GM21576 (cell line): Measurements from ENCODE around the gene SMTNL1.

ENCODE experiments used
- ATAC-seq: cut with Tn5 transposase; IDR thresholded peaks from one replicate; pipeline ENCODE4 v1.9.1; 2021; ENCODE audit warnings: mild to moderate bottlenecking, moderate library complexity; ENCODE audit not compliant: unreplicated experiment

SMTNL1 gene

DNA sequence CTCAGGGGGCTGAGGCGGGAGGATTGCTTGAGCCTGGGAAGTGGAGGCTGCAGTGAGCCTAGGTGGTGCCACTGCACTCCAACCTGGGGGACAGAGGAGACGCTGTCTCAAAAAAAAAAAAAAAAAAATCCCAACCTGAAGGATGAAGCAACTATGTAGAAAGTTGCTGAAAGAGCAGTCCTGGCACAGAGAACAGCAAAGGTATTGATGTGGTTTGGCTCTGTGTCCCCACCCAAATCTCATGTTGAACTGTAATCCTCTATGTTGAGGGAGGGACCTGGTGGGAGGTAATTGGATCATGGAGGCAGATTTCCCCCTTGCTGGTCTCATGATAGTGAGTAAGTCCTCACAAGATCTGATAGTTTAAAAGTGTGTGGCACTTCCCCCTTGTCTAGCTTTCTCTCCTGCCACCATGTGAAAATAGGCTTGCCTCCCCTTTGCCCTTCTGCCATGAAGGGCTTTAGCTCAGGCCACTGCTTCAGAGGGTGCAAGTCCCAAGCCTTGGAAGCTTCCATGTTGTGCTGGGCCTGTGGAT lies 49.4 kb downstream of the SMTNL1 start:
- no peak for ATAC-seq

DNA sequence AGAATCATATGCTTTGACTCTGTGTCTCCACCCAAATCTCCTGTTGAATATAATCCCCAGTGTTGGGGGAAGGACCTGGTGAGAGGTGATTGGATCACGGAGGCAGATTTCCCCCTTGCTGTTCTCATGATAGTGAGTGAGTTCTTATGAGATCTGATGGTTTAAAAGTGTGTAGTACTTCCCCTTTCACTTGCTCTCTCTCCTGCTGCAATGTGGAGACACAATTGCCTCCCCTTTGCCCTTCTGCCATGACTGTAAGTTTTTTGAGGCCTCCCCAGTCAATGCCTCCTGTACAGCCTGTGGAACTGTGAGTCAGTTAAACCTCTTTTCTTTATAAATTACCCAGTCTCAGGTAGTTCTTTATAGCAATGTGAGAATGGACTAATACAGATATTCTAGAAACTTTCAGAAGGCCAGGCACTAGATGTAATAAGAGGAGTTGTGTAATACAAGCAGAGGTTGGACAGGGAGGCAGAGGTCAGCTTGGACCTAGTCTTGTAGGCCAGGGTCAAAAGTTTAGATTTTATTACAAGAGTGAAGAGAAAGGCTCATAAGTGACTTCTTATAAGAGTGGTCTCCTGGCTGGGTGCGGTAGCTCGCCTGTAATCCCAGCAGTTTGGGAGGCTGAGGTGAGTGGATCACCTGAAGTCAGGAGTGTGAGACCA lies 50.8 kb downstream of the SMTNL1 start:
- no peak for ATAC-seq

DNA sequence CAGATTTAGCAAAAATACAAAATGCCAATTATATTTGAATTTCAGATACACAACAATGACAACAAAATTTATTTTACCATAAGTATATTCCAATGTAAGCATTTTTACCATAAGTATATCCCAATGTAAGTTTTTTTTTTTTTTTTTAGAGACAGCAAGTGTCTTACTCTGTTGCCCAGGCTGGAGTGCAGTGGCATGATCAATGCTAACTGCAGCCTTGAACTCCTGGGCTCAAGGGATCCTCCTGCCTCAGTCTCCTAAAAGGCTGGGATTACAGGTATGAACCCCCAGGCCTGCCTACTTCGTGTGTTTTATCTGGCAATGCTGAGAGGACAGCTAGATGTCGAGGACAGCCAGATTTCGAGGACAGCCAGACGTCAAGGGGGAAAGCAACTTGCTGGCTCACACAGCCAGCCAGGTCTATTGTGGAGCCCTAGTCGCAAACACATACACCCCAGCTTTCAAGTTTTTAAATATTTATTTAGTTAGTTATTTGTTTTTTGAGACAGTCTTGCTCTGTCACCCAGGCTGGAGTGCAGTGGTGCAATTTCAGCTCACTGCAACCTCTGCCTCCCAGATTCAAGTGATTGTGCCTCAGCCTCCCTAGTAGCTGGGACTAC lies 59.0 kb downstream of the SMTNL1 start:
- no peak for ATAC-seq

DNA sequence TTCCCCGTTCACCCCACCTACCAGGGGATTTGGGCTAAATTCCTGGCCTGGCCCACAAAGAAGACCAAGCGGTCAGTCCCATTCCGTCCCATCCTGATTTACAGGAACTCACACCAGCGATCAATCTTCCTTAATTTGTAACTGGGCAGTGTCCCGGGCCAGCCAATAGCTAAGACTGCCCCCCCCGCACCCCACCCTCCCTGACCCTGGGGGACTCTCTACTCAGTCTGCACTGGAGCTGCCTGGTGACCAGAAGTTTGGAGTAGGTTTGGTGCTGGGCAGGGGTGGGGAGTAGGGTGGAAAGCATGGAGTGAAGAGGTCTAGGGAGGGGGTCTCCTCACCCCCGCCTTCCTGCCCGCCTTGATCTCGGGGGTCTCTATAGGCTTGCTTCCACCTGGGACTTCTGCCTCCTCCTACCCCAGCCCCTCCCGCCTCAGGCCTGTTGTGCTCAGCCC lies 60.1 kb downstream of the SMTNL1 start, which contains the start of gene SERPING1:
Gene SERPING1, plus strand, starts transcription at position 225 of the 455 bp plus-strand sequence. CDS start 586 bp downstream, outside the sequence.
- no peak for ATAC-seq

GRCh38 chr11:57597916-57598830 lies 60.8 kb downstream of the SMTNL1 start:
- ATAC-seq = no peak

DNA sequence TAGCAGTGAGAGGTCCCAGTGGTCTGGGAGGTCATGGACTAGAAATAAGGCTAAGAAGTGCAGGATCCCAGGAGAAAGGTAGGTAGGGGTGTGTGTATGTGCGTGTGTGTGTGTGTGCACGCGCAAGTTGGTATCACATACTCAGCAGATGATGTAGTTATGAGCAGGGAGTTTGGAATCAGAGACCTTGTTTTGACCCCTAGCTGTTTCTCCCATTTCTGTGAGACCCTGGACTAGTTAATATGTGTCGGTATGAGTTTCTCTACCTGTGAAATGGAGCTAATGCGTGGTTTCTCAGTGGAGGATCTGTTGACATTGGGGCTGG lies 61.4 kb downstream of the SMTNL1 start:
- ATAC-seq = no peak

GRCh38 chr11:57599381-57599780 lies 62.0 kb downstream of the SMTNL1 start:
- ATAC-seq = no peak
